GM20431 (cell line): ENCODE measurements around the gene ANO6.

Experiments used
- in situ Hi-C: fragments of 300-500 bp; cut with MseI, MboI; formaldehyde crosslinking; loops from one replicate; pipeline ENCODE4 v1.15.0; 2020; ENCODE audit warnings: low sequenced_read_pairs; ENCODE audit not compliant: unreplicated experiment

Gene ANO6

GRCh38 chr12:45337835-45338234 is 121.9 kb downstream of the ANO6 start:
- in situ Hi-C loops, result no loop called here

- in situ Hi-C loops, result no loop called here
Measured at GRCh38 chr12:45338272-45338671, 122.4 kb downstream of the ANO6 start.

- in situ Hi-C loops, result no loop called here
Measured at GRCh38 chr12:45339035-45339434, 123.1 kb downstream of the ANO6 start.

GRCh38 chr12:45342171-45342570 is 126.3 kb downstream of the ANO6 start:
- in situ Hi-C loops, result no loop called here

GRCh38 chr12:45342848-45343247 is 127.0 kb downstream of the ANO6 start:
- in situ Hi-C loops, result no loop called here

- in situ Hi-C loops, result no loop called here
Measured at GRCh38 chr12:45343269-45344051, 127.6 kb downstream of the ANO6 start.

- in situ Hi-C loops, result no loop called here
Measured at GRCh38 chr12:45348311-45348710, 132.4 kb downstream of the ANO6 start.

- in situ Hi-C loops, result no loop called here
Measured at GRCh38 chr12:45348986-45349385, 133.1 kb downstream of the ANO6 start.

- in situ Hi-C loops, result no loop called here
Measured at GRCh38 chr12:45349916-45350315, 134.0 kb downstream of the ANO6 start.

GRCh38 chr12:45350861-45351260 is 135.0 kb downstream of the ANO6 start:
- in situ Hi-C loops, result no loop called here

GRCh38 chr12:45351921-45352670 is 136.2 kb downstream of the ANO6 start:
- in situ Hi-C loops, result no loop called here

- in situ Hi-C loops, result no loop called here
Measured at GRCh38 chr12:45353944-45354343, 138.0 kb downstream of the ANO6 start.

- in situ Hi-C loops, result no loop called here
Measured at GRCh38 chr12:45354399-45354798, 138.5 kb downstream of the ANO6 start.

GRCh38 chr12:45355730-45356129 is 139.8 kb downstream of the ANO6 start:
- in situ Hi-C loops, result no loop called here

GRCh38 chr12:45356822-45357538 is 141.1 kb downstream of the ANO6 start:
- in situ Hi-C loops, result no loop called here

GRCh38 chr12:45357539-45358417 is 141.9 kb downstream of the ANO6 start:
- in situ Hi-C loops, result no loop called here

- in situ Hi-C loops, result no loop called here
Measured at GRCh38 chr12:45362291-45362690, 146.4 kb downstream of the ANO6 start.

GRCh38 chr12:45363903-45364302 is 148.0 kb downstream of the ANO6 start:
- in situ Hi-C loops, result no loop called here

- in situ Hi-C loops, result no loop called here
Measured at GRCh38 chr12:45368841-45369489, 153.1 kb downstream of the ANO6 start.
